Measurements from ENCODE around the gene STAT3.
A peak's percentile ranks its signal among the peaks of the same experiment; 100 is the strongest.
"Not testable (repeated sequence)": the region's sequence is repeated elsewhere in the genome, so short reads cannot be mapped to it uniquely, and the experiment has no call there.

Gene STAT3

GRCh38 chr17:42299361-42299760 is 88.9 kb downstream of the STAT3 start:
- not testable (repeated sequence) for DNase-seq (ENCODE audit: low read depth, low spot score)

- not testable (repeated sequence) for DNase-seq (ENCODE audit: low read depth, low spot score)
These were observed 90.5 kb downstream of the STAT3 start for GRCh38 chr17:42297775-42298174.

DNA sequence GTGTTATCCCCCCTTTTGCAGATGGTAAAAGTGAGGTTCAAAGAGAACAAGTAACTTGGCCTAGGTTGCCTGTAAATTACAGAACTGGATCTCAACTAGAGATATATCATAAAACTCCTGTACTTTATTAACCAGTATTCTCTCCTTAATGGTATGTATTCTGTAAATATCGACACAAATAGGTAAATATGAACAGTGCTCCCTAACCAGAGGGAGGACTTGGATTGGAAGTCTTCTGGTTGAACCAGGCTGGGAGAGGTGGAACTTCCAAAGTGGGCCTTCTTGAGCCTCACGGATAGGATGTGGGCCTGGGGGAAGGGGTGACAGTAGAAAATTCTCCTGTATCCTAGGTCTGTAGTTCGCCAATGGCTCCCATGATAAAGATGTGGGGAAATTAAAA is 92.2 kb downstream of the STAT3 start:
- no peak for DNase-seq (ENCODE audit: low read depth, low spot score)

GRCh38 chr17:42294469-42295398 is 93.5 kb downstream of the STAT3 start:
- no peak for DNase-seq (ENCODE audit: low read depth, low spot score)

GRCh38 chr17:42291129-42291528 is 97.1 kb downstream of the STAT3 start:
- peak; percentile 72 for DNase-seq (ENCODE audit: low read depth, low spot score)

- no peak for DNase-seq (ENCODE audit: low read depth, low spot score)
These were observed 97.7 kb downstream of the STAT3 start for GRCh38 chr17:42290577-42290976.

GRCh38 chr17:42289611-42290181 is 98.5 kb downstream of the STAT3 start:
- DNase-seq (ENCODE audit: low read depth, low spot score): no peak

GRCh38 chr17:42288803-42289610 is 99.2 kb downstream of the STAT3 start:
- no peak for DNase-seq (ENCODE audit: low read depth, low spot score)

GRCh38 chr17:42287977-42288802 is 100.1 kb downstream of the STAT3 start, which contains the start of gene STAT5A:
Gene STAT5A (plus strand): TSS chr17:42288498. CDS start chr17:42289412, 914 bp downstream.
- no peak for DNase-seq (ENCODE audit: low read depth, low spot score)

DNA sequence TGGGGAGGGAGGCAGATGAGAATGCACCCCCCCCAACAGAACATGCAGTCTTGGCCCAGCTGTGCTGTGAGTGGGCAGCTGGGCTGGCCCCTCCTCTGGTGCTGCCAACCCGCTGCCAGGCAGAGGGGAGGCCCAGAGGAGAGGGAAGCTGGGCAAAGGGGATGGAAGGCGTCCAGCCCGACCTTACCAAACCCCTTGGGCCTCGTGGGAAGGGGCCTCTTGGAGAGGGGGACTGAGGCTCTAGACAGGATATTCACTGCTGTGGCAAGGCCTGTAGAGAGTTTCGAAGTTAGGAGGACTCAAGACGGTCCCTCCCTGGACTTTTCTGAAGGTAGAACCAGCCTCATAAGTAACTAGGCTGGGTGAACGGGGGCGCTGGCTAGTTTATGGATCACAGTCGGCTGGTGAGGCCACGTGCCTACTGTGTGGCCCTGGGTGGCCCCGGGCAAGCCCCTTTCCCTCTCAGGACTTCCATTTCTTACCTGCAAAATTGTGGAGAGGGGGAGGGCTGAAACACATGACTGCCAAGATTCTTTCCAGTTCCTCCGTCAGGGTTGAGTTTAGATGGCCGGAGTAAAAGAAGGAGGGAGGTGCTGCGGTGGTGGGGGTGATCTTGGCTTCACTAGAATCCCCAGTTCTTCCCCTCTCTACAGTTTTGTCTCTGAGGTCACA is 100.8 kb downstream of the STAT3 start:
- DNase-seq (ENCODE audit: low read depth, low spot score): no peak

GRCh38 chr17:42286411-42287221 is 101.6 kb downstream of the STAT3 start:
- DNase-seq (ENCODE audit: low read depth, low spot score): no peak

GRCh38 chr17:42285346-42286050 is 102.7 kb downstream of the STAT3 start:
- no peak for DNase-seq (ENCODE audit: low read depth, low spot score)

DNA sequence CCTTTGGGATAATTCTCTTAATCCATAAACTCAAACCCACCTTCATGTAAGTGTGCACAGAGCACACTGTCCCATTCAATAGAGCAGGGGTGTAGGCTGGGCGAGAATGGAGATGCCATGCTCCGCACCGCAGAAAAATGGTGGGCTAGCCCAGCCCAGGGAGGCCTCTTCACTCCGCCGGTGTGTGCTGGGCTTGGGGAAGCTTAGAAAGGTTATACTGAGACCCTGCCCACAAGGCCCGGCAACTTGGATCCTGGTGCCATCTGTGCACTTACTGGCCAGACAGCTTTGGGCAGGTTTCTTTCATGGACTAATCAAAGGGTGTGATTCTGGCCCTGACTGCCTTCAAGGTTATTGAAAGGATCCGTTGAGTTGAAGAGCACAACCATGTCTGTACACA is 103.7 kb downstream of the STAT3 start:
- DNase-seq (ENCODE audit: low read depth, low spot score): no peak

DNA sequence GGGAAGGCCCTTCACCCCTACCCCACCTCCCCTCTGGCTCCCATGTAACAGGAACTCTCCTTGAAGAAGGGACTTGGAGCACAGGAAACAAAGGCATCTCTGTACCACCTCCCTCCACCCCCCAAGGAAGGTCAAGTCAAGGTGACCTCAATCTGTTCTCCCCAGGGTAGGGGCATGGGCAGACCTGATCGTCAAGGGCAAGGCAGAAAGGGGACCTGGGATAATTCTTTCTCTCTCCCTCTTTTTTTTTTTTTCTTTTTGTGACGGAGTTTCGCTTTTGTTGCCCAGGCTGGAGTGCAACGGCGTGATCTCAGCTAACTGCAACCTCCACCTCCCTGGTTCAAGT is 104.2 kb downstream of the STAT3 start:
- no peak for DNase-seq (ENCODE audit: low read depth, low spot score)

GRCh38 chr17:42283241-42284023 is 104.8 kb downstream of the STAT3 start:
- no peak for DNase-seq (ENCODE audit: low read depth, low spot score)

GRCh38 chr17:42282478-42283080 is 105.7 kb downstream of the STAT3 start:
- no peak for DNase-seq (ENCODE audit: low read depth, low spot score)

DNA sequence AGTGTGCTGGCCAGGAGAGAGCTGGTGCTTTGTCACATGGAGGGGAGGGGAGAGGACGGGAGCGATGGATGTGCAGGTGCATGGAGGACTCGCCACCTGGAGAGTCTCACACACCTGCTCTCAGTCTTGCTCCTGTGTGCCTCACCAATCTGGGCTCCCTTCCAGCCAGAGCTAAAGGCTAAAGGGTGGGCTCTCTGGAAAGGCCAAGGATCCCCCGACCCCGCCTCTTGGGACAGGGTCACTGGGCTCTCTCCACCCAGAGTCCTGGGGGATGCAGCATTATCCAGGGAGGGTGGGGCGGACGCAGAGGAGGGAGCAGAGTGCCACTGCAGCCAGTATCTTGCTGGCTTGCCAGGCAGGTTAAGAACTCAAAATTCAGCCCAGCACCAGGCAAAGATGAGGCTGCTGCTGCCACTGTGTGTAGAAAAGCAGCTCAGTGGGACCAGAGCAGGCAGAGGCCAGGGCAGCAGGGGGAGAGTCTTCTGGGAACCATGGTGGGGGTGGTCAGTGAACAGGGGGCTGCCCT is 106.6 kb downstream of the STAT3 start:
- DNase-seq (ENCODE audit: low read depth, low spot score): no peak
